CD14-positive monocyte (primary cell): Measurements from ENCODE around the gene CCNB2. TPM values are rescaled to one million over a fixed set of nuclear protein-coding genes. Genes with fewer than 3 reads are reported as not detected.

Source experiments
- DNase-seq, 3 donors: peaks; one replicate each; pipeline ENCODE4 v3.0.0-alpha.2; 2011 to 2022
- H2AFZ ChIP-seq: 2 replicates; pipeline ENCODE4 v1.6.0; 2012; ENCODE audit warnings: mild to moderate bottlenecking, low read depth, low read length, inconsistent platforms; ENCODE audit not compliant: insufficient read depth, poor library complexity, severe bottlenecking
- H3K27ac ChIP-seq, 2 donors: 1 replicate in 1 of 2; 2 replicates in 1 of 2; pipeline ENCODE4 v1.5.1; 2012 to 2013; ENCODE audit warnings: low read length in 2 of 2, control low read depth in 1 of 2, inconsistent platforms in 1 of 2, low read depth in 1 of 2, mild to moderate bottlenecking in 1 of 2
- H3K27me3 ChIP-seq, 2 donors: one replicate each; pipeline versions ENCODE4 v1.6.0 to v1.6.1; 2011 to 2013; ENCODE audit warnings: low read length in 2 of 2; ENCODE audit not compliant: control insufficient read depth in 2 of 2, insufficient read depth in 2 of 2
- H3K36me3 ChIP-seq, 2 donors: replicated peaks in 1 of 2; 1 replicate in 1 of 2; 2 replicates in 1 of 2; pipeline versions ENCODE4 v1.5.1 to v1.6.1; 2012 to 2013; ENCODE audit warnings: low read length in 2 of 2, control low read depth in 1 of 2, inconsistent platforms in 1 of 2, mild to moderate bottlenecking in 1 of 2; ENCODE audit not compliant: insufficient read depth in 2 of 2, control insufficient read depth in 1 of 2
- H3K4me1 ChIP-seq, 2 donors: 1 replicate in 1 of 2; 2 replicates in 1 of 2; pipeline versions ENCODE4 v1.5.1 to v1.6.1; 2012 to 2013; ENCODE audit warnings: low read length in 2 of 2, control low read depth in 1 of 2, inconsistent platforms in 1 of 2, mild to moderate bottlenecking in 1 of 2, moderate library complexity in 1 of 2; ENCODE audit not compliant: insufficient read depth in 2 of 2, control insufficient read depth in 1 of 2
- H3K4me2 ChIP-seq: replicated peaks from 2 replicates; pipeline ENCODE3; 2012; ENCODE audit warnings: low read length, moderate library complexity, mild to moderate bottlenecking; ENCODE audit not compliant: poor library complexity, severe bottlenecking; ENCODE audit errors: extremely low read depth
- H3K4me3 ChIP-seq, 3 experiments: fragments of 200-600 bp in 1 of 3; sonication (generic) in 1 of 3; replicated peaks in 1 of 3; 1 replicate in 2 of 3; 2 replicates in 1 of 3; pipeline ENCODE4 v1.5.1; 2011 to 2013; ENCODE audit warnings: low read length in 3 of 3, mild to moderate bottlenecking in 3 of 3, control low read depth in 2 of 3, low read depth in 2 of 3, inconsistent platforms in 1 of 3, moderate library complexity in 1 of 3
- H3K79me2 ChIP-seq: 2 replicates; pipeline ENCODE4 v1.6.0; 2012; ENCODE audit warnings: mild to moderate bottlenecking, control low read depth, inconsistent platforms, low read length, moderate library complexity; ENCODE audit not compliant: insufficient read depth
- H3K9ac ChIP-seq: 2 replicates; pipeline ENCODE4 v1.6.0; 2017; ENCODE audit warnings: low read length, mild to moderate bottlenecking; ENCODE audit not compliant: insufficient read depth, poor library complexity, severe bottlenecking
- H3K9me3 ChIP-seq, 2 donors: replicated peaks in 1 of 2; 1 replicate in 1 of 2; 2 replicates in 1 of 2; pipeline versions ENCODE4 v1.5.1 to v1.6.1; 2012 to 2013; ENCODE audit warnings: low read length in 2 of 2, control low read depth in 1 of 2; ENCODE audit not compliant: control insufficient read depth in 1 of 2, insufficient read depth in 1 of 2
- H4K20me1 ChIP-seq: 2 replicates; pipeline ENCODE4 v1.6.0; 2012; ENCODE audit warnings: mild to moderate bottlenecking, low read length, control low read depth, moderate library complexity; ENCODE audit not compliant: insufficient read depth
- H3K27ac Mint-ChIP-seq, 7 donors: one replicate each; pipeline ENCODE4 v1.8.0; 2020; ENCODE audit warnings: mild to moderate bottlenecking in 7 of 7, mixed read lengths in 7 of 7, moderate library complexity in 6 of 7, inconsistent platforms in 2 of 7
- H3K27me3 Mint-ChIP-seq, 3 donors: one replicate each; pipeline ENCODE4 v1.8.0; 2021 to 2022; ENCODE audit warnings: low read depth in 3 of 3, mild to moderate bottlenecking in 3 of 3, mixed read lengths in 3 of 3, moderate library complexity in 3 of 3, inconsistent platforms in 1 of 3
- H3K36me3 Mint-ChIP-seq, 2 donors: one replicate each; pipeline ENCODE4 v1.8.0; 2020; ENCODE audit warnings: mixed read lengths in 2 of 2, inconsistent platforms in 1 of 2, mild to moderate bottlenecking in 1 of 2
- H3K4me1 Mint-ChIP-seq: one replicate; pipeline ENCODE4 v1.8.0; 2020; ENCODE audit warnings: mild to moderate bottlenecking, mixed read lengths
- H3K4me3 Mint-ChIP-seq, 2 donors: one replicate each; pipeline ENCODE4 v1.8.0; 2020; ENCODE audit warnings: mild to moderate bottlenecking in 2 of 2, mixed read lengths in 2 of 2, moderate library complexity in 1 of 2
- H3K9me3 Mint-ChIP-seq, 7 donors: one replicate each; pipeline ENCODE4 v1.8.0; 2020 to 2022; ENCODE audit warnings: mixed read lengths in 7 of 7, mild to moderate bottlenecking in 6 of 7, moderate library complexity in 6 of 7, inconsistent platforms in 2 of 7
- WGBS: methylation state at CpG from one replicate; pipeline ENCODE4 v1.1.5; 2013; ENCODE audit warnings: missing lambda C conversion rate; ENCODE audit not compliant: insufficient coverage; 5-methylcytosine and 5-hydroxymethylcytosine counted together
- intact Hi-C, 2 donors: fragments of 100-400 bp; cut with micrococcal nuclease; formaldehyde crosslinking; loops; one replicate each; pipeline versions ENCODE4 v1.15.0 to v1.15.1; 2023
- polyA minus RNA-seq: library from RNA; depleted of rRNA, polyadenylated mRNA; stranded (reverse); fragments of >200 nt; gene quantifications from 2 replicates; pipeline ENCODE4 v1.2.3, GENCODE V29; 2012
- polyA plus RNA-seq, 3 donors: library from polyadenylated mRNA; depleted of rRNA in 1 of 3; unstranded in 2 of 3; stranded (reverse) in 1 of 3; fragments of 300-500 nt in 2 of 3; fragments of >200 nt in 1 of 3; fragmentation: Illumina TruSeq in 2 of 3; gene quantifications; 1 replicate in 2 of 3; 2 replicates in 1 of 3; pipeline ENCODE4 v1.2.3, GENCODE V29; 2012 to 2021
- total RNA-seq, 12 experiments: library from RNA in 1 of 12; stranded (reverse) in 1 of 12; fragments of 120-200 nt in 1 of 12; gene quantifications; one replicate each; pipeline ENCODE4 v1.2.4 and lab custom pipeline; 2013 to 2026; ENCODE audit warnings: mixed read lengths in 6 of 12, inconsistent platforms in 1 of 12
- TF ChIP-seq, protein P1 (sequence below): fragments of 200-600 bp; IDR thresholded peaks from one replicate; pipeline ENCODE4 v1.8.0; 2022; ENCODE audit warnings: antibody characterized with exemption, mild to moderate bottlenecking

Gene CCNB2
- 0.39 TPM for total RNA-seq (2013)
- polyA plus RNA-seq (under 1 TPM; 0.13 to 0.53 (median 0.31) TPM), polyA minus RNA-seq (0.42 and 0.64 TPM in 2 replicates), total RNA-seq (lab: John Stamatoyannopoulos, UW) (0.81 to 14.3 (median 2.4) reads per million in 11 experiments)

DNA sequence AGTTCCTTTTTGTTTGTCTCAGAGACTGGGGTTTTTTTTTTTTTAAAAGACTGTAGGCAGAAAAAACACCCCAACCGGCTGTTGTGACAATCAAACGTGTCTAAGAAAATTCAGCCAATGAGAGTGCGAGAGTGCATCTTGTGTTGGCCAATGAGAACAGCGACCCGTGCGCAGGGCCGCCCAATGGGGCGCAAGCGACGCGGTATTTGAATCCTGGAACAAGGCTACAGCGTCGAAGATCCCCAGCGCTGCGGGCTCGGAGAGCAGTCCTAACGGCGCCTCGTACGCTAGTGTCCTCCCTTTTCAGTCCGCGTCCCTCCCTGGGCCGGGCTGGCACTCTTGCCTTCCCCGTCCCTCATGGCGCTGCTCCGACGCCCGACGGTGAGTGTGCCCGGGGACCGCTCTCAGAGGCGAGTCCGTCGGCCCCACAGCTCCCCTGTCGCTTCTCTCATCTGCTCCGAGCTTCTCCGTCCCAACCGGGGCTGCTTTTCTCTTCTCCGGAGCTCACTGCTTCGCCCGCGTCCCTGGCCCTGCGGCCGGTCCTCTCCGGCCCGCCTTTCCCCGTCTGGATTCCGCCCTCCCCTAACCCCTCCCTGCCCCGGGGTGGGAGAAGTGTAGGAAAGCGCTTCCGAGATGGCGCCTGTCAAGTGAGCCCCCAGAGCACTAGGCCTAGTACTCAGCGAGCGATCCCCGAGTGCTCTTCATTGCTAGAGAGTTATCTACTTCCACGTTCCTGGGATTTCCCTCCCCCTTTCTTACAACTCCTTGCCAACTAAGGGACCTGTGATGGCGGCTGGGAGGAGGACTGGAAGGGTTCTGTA is at the start of gene CCNB2:
Gene CCNB2 (plus strand): TSS at position 235 of the 821 bp plus-strand sequence. CDS start 123 bp downstream, at position 358.
- Histone ChIP-seq H3K27ac (peak within 1 kb of the TSS; percentile 71 to 94), H3K9ac (peak within 1 kb of the TSS; percentile 78), H3K27me3 (no peaks in the 10 kb centered on the region), H2AFZ (peak within 1 kb of the TSS; percentile 89), H3K9me3 (no peaks in the 10 kb centered on the region), H4K20me1 (no peaks in the 10 kb centered on the region), H3K36me3 (peaks cover 19 to 36% of the 10 kb centered on the region in 2 donors), H3K4me1 (peaks cover 14 to 23% of the 10 kb centered on the region in 2 donors), H3K79me2 (peaks cover 45% of the 10 kb centered on the region), H3K4me2 (peak within 1 kb of the TSS; percentile 97), H3K4me3 (peak within 1 kb of the TSS; percentile 70 to 92 (median 89))
- Mint-ChIP-seq H3K4me3 (peak within 1 kb of the TSS; percentile 82 to 95), H3K36me3 (peaks cover 19 to 37% of the 10 kb centered on the region in 2 donors), H3K4me1 (peaks cover 20% of the 10 kb centered on the region), H3K9me3 (no peaks in the 10 kb centered on the region), H3K27me3 (no peaks in the 10 kb centered on the region), H3K27ac (peak within 1 kb of the TSS; percentile 96 to 100 (median 99))
- TF ChIP-seq, protein P1, sequence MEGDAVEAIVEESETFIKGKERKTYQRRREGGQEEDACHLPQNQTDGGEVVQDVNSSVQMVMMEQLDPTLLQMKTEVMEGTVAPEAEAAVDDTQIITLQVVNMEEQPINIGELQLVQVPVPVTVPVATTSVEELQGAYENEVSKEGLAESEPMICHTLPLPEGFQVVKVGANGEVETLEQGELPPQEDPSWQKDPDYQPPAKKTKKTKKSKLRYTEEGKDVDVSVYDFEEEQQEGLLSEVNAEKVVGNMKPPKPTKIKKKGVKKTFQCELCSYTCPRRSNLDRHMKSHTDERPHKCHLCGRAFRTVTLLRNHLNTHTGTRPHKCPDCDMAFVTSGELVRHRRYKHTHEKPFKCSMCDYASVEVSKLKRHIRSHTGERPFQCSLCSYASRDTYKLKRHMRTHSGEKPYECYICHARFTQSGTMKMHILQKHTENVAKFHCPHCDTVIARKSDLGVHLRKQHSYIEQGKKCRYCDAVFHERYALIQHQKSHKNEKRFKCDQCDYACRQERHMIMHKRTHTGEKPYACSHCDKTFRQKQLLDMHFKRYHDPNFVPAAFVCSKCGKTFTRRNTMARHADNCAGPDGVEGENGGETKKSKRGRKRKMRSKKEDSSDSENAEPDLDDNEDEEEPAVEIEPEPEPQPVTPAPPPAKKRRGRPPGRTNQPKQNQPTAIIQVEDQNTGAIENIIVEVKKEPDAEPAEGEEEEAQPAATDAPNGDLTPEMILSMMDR = no peak
- 0% methylated on average over 37 of the region's 57 CpGs for WGBS
- intact Hi-C loops = loop anchor here (10.0 kb wide), 2 partner anchors 120 to 580 kb away; partner anchors contain the start of genes RNF111 (in 2 of the 2) and BNIP2 (in 1 of the 2)
- DNase-seq = peak; percentile 90 to 94 (median 93)

DNA sequence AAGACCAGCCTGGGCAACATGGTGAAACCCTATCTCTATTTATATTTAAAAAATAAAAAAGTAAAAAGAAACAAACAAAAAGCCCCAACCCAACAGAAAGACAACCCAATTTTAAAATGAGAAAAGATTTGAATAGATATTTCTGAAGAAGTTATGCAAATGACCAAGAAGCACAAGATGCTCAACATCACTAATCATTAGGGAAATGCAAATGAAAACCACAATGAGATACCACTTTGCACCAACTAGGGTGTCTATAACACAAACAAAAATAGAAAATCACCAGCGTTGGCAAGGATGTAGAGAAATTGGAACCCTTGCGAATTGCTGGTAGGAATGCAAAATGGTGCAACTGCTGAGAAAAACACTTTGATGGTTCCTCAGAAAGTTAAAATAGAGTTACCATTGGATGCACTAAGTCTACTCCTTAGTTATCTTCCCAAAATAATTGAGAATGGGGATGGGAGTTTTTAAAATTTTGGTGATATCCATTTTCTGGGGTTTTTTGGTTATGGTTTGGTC is 45.8 kb upstream of the CCNB2 start:
- Mint-ChIP-seq H3K9me3 (no peaks in the 10 kb centered on the region), H3K4me3 (no peak overlapping the region), H3K36me3 (peaks cover 80 to 95% of the 10 kb centered on the region in 2 donors), H3K27ac (no peak overlapping the region), H3K27me3 (no peaks in the 10 kb centered on the region), H3K4me1 (peaks cover 8% of the 10 kb centered on the region)
- TF ChIP-seq, protein P1 = no peak
- no peaks in the 10 kb centered on the region for H3K4me1 ChIP-seq
- H3K27me3 ChIP-seq = no peaks in the 10 kb centered on the region
- no peak overlapping the region for H3K4me2 ChIP-seq
- peaks cover 80% of the 10 kb centered on the region for H4K20me1 ChIP-seq
- DNase-seq = no peak
- no peak overlapping the region for H3K9ac ChIP-seq
- peaks cover 94 to 99% of the 10 kb centered on the region in 2 donors for H3K36me3 ChIP-seq
- WGBS = no CpG with 5 or more reads among the region's 2 CpGs
- intact Hi-C loops = loop anchor here in 1 of 2 donors (5.0 kb wide), 1 partner anchor 77 kb away; no protein-coding TSS in a partner anchor
- H3K4me3 ChIP-seq = no peak overlapping the region
- peaks cover 6% of the 10 kb centered on the region for H3K79me2 ChIP-seq
- H2AFZ ChIP-seq = no peak overlapping the region
- H3K27ac ChIP-seq = no peak overlapping the region
- H3K9me3 ChIP-seq = no peaks in the 10 kb centered on the region
